Endothelial cell of umbilical vein (primary cell): ENCODE results near the gene LRRC31. TPM values are rescaled to one million over a fixed set of nuclear protein-coding genes. Genes with fewer than 3 reads are reported as not detected.

Experiments used
- BruUV-seq: library from RNA; stranded (reverse); fragments of 400-500 nt; replicated peaks from 2 replicates; lab custom pipeline; 2021; lab: Mats Ljungman, UMichigan
- CTCF ChIA-PET: fragments of 300-600, 350-600 bp; sonication (Branson Sonifier 250); formaldehyde crosslinking; loops from one replicate; lab custom pipeline; 2021; ENCODE audit warnings: antibody characterized with exemption, inconsistent platforms; lab: Charles Lee
- POLR2A ChIA-PET: fragments of 300-600, 350-600 bp; sonication (Branson Sonifier 250); formaldehyde crosslinking; loops from one replicate; lab custom pipeline; 2021; ENCODE audit warnings: antibody characterized with exemption, inconsistent platforms; lab: Charles Lee
- DNase-seq: peaks from one replicate; pipeline ENCODE4 v3.0.0-alpha.2; 2011; ENCODE audit warnings: low read depth, low spot score
- FAIRE-seq: peaks from 2 replicates; lab custom pipeline; 2011; peaks lifted over from hg19 to GRCh38; lab: Jason Lieb, UNC
- H2AFZ ChIP-seq: 2 replicates; pipeline ENCODE4 v1.6.0; 2012; ENCODE audit warnings: low read depth, low read length, control low read depth, inconsistent platforms
- H3K27ac ChIP-seq: 2 replicates; pipeline ENCODE4 v1.5.1; 2011; ENCODE audit warnings: low read depth, mild to moderate bottlenecking, control low read depth, low read length, moderate library complexity; ENCODE audit not compliant: insufficient read depth
- H3K27me3 ChIP-seq, 2 experiments: 2 replicates each; pipeline versions ENCODE4 v1.6.0 to v1.6.1; 2011; ENCODE audit warnings: low read length in 2 of 2, mixed read lengths in 1 of 2; ENCODE audit not compliant: control insufficient read depth in 2 of 2, insufficient read depth in 2 of 2
- H3K36me3 ChIP-seq, 2 experiments: 2 replicates in 1 of 2; 3 replicates in 1 of 2; pipeline ENCODE4 v1.5.1; 2011; ENCODE audit warnings: low read length in 2 of 2, mild to moderate bottlenecking in 1 of 2, moderate library complexity in 1 of 2; ENCODE audit not compliant: control insufficient read depth in 2 of 2, insufficient read depth in 2 of 2; ENCODE audit errors: extremely low read depth in 1 of 2
- H3K4me1 ChIP-seq: 3 replicates; pipeline ENCODE4 v1.5.1; 2011; ENCODE audit warnings: mild to moderate bottlenecking, low read length; ENCODE audit not compliant: control insufficient read depth, insufficient read depth; ENCODE audit errors: extremely low read depth
- H3K4me2 ChIP-seq: 2 replicates; pipeline ENCODE4 v1.6.1; 2011; ENCODE audit warnings: low read length, control low read depth, mixed read lengths; ENCODE audit not compliant: insufficient read depth
- H3K4me3 ChIP-seq, 3 experiments: fragments of 200-600 bp in 1 of 3; sonication (generic), shearing (Covaris generic) in 1 of 3; replicated peaks in 1 of 3; 2 replicates each; pipeline ENCODE4 v1.5.1; 2011 to 2016; ENCODE audit warnings: control low read depth in 3 of 3, low read length in 3 of 3, mild to moderate bottlenecking in 2 of 3, inconsistent platforms in 1 of 3, low read depth in 1 of 3, moderate library complexity in 1 of 3; ENCODE audit not compliant: insufficient read depth in 1 of 3
- H3K79me2 ChIP-seq: 2 replicates; pipeline ENCODE4 v1.6.0; 2012; ENCODE audit warnings: low read length, inconsistent platforms; ENCODE audit not compliant: control insufficient read depth, insufficient read depth
- H3K9ac ChIP-seq: replicated peaks from 2 replicates; pipeline ENCODE3; 2011; ENCODE audit warnings: low read length, control low read depth; ENCODE audit not compliant: insufficient read depth; ENCODE audit errors: extremely low read depth
- H3K9me1 ChIP-seq: replicated peaks from 3 replicates; pipeline ENCODE4 v1.6.0; 2011; ENCODE audit warnings: mild to moderate bottlenecking, low read length; ENCODE audit not compliant: control insufficient read depth, insufficient read depth; ENCODE audit errors: extremely low read depth
- H3K9me3 ChIP-seq: replicated peaks from 2 replicates; pipeline ENCODE4 v1.5.1; 2012; ENCODE audit warnings: low read length, inconsistent platforms; ENCODE audit not compliant: control insufficient read depth, insufficient read depth
- H4K20me1 ChIP-seq: replicated peaks from 2 replicates; pipeline ENCODE3; 2011; ENCODE audit warnings: mild to moderate bottlenecking, low read length; ENCODE audit not compliant: control insufficient read depth, insufficient read depth; ENCODE audit errors: extremely low read depth
- CTCF ChIP-seq, 2 donors: IDR thresholded peaks; 1 replicate in 1 of 2; 2 replicates in 1 of 2; pipeline ENCODE4 v1.5.1; 2011; ENCODE audit warnings: low read length in 2 of 2, mild to moderate bottlenecking in 2 of 2, moderate library complexity in 2 of 2, control low read depth in 1 of 2, inconsistent platforms in 1 of 2, low read depth in 1 of 2; ENCODE audit not compliant: insufficient read depth in 1 of 2; ENCODE audit errors: extremely low read depth in 1 of 2
- EZH2 ChIP-seq: IDR thresholded peaks from 2 replicates; pipeline ENCODE4 v1.6.1; 2012; ENCODE audit warnings: borderline replicate concordance, low read depth, mild to moderate bottlenecking, moderate library complexity, low read length, inconsistent platforms; ENCODE audit not compliant: severe bottlenecking
- FOS ChIP-seq: IDR thresholded peaks from 2 replicates; pipeline ENCODE4 v1.6.1; 2011; ENCODE audit warnings: mild to moderate bottlenecking, low read length, moderate library complexity, borderline replicate concordance; ENCODE audit not compliant: insufficient read depth
- GATA2 ChIP-seq: IDR thresholded peaks from 2 replicates; pipeline ENCODE4 v1.7.0; 2011; ENCODE audit warnings: low read depth, mild to moderate bottlenecking, moderate library complexity, mixed read lengths, low read length; ENCODE audit not compliant: insufficient read length, insufficient read depth
- JUN ChIP-seq: IDR thresholded peaks from 2 replicates; pipeline ENCODE4 v1.6.1; 2011; ENCODE audit warnings: borderline replicate concordance, low read depth; ENCODE audit not compliant: insufficient read length, insufficient read depth
- MAX ChIP-seq: IDR thresholded peaks from 2 replicates; pipeline ENCODE4 v1.6.1; 2011; ENCODE audit not compliant: insufficient read depth, insufficient read length
- MYC ChIP-seq: IDR thresholded peaks from one replicate; pipeline ENCODE4 v1.6.1; 2011; ENCODE audit warnings: mild to moderate bottlenecking, low read depth, low read length
- POLR2A ChIP-seq: IDR thresholded peaks from 2 replicates; pipeline ENCODE4 v1.6.1; 2012; ENCODE audit warnings: low read depth, mild to moderate bottlenecking, control low read depth, low read length
- POLR2AphosphoS5 ChIP-seq: IDR thresholded peaks from 2 replicates; pipeline ENCODE4 v1.6.1; 2012; ENCODE audit warnings: low read depth, mild to moderate bottlenecking, control low read depth, low read length, moderate library complexity; ENCODE audit not compliant: insufficient read depth
- dilution Hi-C: fragments of 300-500 bp; cut with MboI; formaldehyde crosslinking; loops from one replicate; pipeline ENCODE4 v1.15.0; 2019; ENCODE audit warnings: low sequenced_read_pairs; ENCODE audit not compliant: extremely low pct_ligation_motif_present
- intact Hi-C: fragments of 100-400 bp; cut with micrococcal nuclease; formaldehyde crosslinking; loops from one replicate; pipeline ENCODE4 v1.10.0; 2022
- polyA plus RNA-seq, 4 experiments: library from polyadenylated mRNA; depleted of rRNA in 3 of 4; stranded (reverse) in 3 of 4; unstranded in 1 of 4; fragments of >200 nt; gene quantifications; 2 replicates each; pipeline versions ENCODE4 v1.2.1 to v1.2.3, GENCODE V29; 2011 to 2012; ENCODE audit warnings: missing spikeins in 1 of 4
- total RNA-seq: library from RNA; stranded (reverse); gene quantifications from 2 replicates; pipeline ENCODE4 v1.2.3, GENCODE V29; 2021

The LRRC31 gene
- total and polyA plus RNA-seq, 2 donors (not counting 3 experiments of a cell fraction or from before 2014, with no cell fraction given) = not detected

DNA sequence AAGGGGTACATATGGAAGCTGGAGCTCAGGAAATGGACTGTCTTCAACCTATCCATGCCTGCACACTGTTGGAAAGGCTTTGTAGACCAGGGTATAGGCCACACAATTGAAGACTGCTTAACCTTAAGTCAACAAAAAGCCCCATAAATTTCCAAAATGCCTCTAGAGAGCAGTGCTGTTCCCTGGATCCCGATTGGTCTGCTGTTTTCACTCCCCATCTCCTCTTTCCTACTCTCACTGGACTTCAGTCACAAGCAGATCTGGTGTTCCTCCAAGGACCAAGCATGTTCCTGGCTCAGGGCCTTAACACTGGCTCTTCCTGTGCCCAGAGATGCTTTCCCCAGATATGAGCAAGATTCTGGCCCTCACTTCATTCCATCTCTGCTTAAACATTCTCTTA, 34.2 kb downstream of the LRRC31 start:
- DNase-seq = no peak
- Histone ChIP-seq H3K4me1 (no peaks in the 10 kb centered on the region), H3K36me3 (no peaks in the 10 kb centered on the region), H3K27me3 (peaks cover 4 to 5% of the 10 kb centered on the region in 2 experiments), H2AFZ (no peak overlapping the region), H3K79me2 (no peaks in the 10 kb centered on the region), H3K27ac (no peak overlapping the region), H3K9me3 (no peaks in the 10 kb centered on the region), H3K4me2 (no peak overlapping the region), H3K9me1 (no peaks in the 10 kb centered on the region), H3K9ac (no peak overlapping the region), H4K20me1 (no peaks in the 10 kb centered on the region), H3K4me3 (no peak overlapping the region)
- CTCF ChIA-PET = no interaction called here
- TF ChIP-seq POLR2A = no peak
- TF ChIP-seq MAX = no peak
- no peak for TF ChIP-seq CTCF (IDR thresholded peaks at IDR 0.05; ENCODE audit: extremely low read depth in 1 of 2, insufficient read depth in 1 of 2, low read depth in 1 of 2, low read length in 2 of 2)
- dilution Hi-C loops = no loop called here
- POLR2A ChIA-PET = no interaction called here
- BruUV-seq = no TSS peak
- intact Hi-C loops = no loop called here
- no peak for FAIRE-seq

DNA sequence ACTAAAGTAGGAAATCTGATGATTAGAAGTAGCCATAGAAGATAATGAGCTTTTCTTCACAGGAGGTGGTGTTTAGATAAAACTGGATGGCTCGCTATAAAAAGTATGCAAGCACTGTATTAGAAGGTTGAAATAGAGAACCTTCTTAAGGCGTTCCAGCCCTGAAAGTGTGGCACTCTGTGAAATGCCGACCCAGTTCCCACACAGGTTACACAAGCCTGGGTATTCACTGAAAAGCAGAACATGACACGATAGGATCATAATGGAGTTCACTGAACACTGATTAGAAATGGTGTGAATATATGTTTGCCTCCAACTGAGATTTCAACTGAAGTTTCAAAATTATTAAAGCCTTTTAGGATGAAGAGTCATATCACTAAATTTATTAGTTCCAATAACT, 42.0 kb downstream of the LRRC31 start:
- no peak overlapping the region for H3K27ac ChIP-seq
- POLR2A ChIA-PET = no interaction called here
- H3K4me1 ChIP-seq = peaks cover 10% of the 10 kb centered on the region
- no peaks in the 10 kb centered on the region for H3K27me3 ChIP-seq
- H3K4me3 ChIP-seq = no peak overlapping the region
- intact Hi-C loops = no loop called here
- no peaks in the 10 kb centered on the region for H3K9me3 ChIP-seq
- no peaks in the 10 kb centered on the region for H4K20me1 ChIP-seq
- H3K79me2 ChIP-seq = no peaks in the 10 kb centered on the region
- no TSS peak for BruUV-seq
- no peak for DNase-seq
- dilution Hi-C loops = no loop called here
- no peak overlapping the region for H3K4me2 ChIP-seq
- FAIRE-seq = no peak
- H3K9me1 ChIP-seq = no peaks in the 10 kb centered on the region
- no peak overlapping the region for H3K9ac ChIP-seq
- TF ChIP-seq MAX (no peak), EZH2 (no peak), POLR2A (no peak), CTCF (IDR thresholded peaks at IDR 0.05; ENCODE audit: extremely low read depth in 1 of 2, insufficient read depth in 1 of 2, low read depth in 1 of 2, low read length in 2 of 2) (no peak), JUN (no peak), GATA2 (no peak), MYC (no peak), FOS (no peak), POLR2AphosphoS5 (no peak)
- H3K36me3 ChIP-seq = no peaks in the 10 kb centered on the region
- CTCF ChIA-PET = interaction anchor here (0.7 to 1.4 kb wide), 3 partner anchors 11 to 18 kb away, joined by 3 to 4 read pairs (median 3); no protein-coding TSS in a partner anchor
- no peak overlapping the region for H2AFZ ChIP-seq
